Esophagus squamous epithelium (tissue), 4 donors: ENCODE results near the gene C19orf44.

Source experiments
- POLR2A ChIP-seq, 4 donors: fragments of 450-650 bp; IDR thresholded peaks; one replicate each; pipeline ENCODE4 v1.6.1; 2017; ENCODE audit warnings: antibody characterized with exemption in 4 of 4, mild to moderate bottlenecking in 4 of 4, moderate library complexity in 3 of 4
- TF ChIP-seq, protein P1 (sequence below), 6 experiments: fragments of 450-650 bp in 4 of 6; fragments of 200-600 bp in 2 of 6; sonication (generic) in 2 of 6; IDR thresholded peaks; one replicate each; pipeline ENCODE4 v1.5.1; 2016 to 2019; ENCODE audit warnings: antibody characterized with exemption in 6 of 6, mild to moderate bottlenecking in 4 of 6, moderate library complexity in 4 of 6

DNA sequence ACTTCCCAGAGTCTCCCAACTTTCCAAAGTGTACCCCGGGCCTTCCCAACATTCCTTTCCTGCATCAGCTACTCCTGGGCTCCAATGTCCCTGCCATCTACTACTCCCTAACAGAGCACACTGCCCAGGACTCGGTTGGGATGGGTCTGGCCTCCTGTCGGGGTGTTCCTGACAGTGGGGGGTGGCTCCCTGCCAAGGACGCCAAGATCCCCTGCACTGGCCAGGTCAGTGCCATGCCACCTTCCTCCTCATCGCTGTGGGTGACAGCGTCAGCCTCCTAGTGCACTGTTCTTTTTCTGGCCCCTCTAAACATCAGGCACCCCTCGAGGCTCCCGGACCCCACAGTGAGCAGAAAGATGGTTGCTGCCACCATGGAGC lies 38.3 kb upstream of the C19orf44 start:
- TF ChIP-seq POLR2A (IDR thresholded peaks at IDR 0.05), result no peak
- TF ChIP-seq, protein P1, sequence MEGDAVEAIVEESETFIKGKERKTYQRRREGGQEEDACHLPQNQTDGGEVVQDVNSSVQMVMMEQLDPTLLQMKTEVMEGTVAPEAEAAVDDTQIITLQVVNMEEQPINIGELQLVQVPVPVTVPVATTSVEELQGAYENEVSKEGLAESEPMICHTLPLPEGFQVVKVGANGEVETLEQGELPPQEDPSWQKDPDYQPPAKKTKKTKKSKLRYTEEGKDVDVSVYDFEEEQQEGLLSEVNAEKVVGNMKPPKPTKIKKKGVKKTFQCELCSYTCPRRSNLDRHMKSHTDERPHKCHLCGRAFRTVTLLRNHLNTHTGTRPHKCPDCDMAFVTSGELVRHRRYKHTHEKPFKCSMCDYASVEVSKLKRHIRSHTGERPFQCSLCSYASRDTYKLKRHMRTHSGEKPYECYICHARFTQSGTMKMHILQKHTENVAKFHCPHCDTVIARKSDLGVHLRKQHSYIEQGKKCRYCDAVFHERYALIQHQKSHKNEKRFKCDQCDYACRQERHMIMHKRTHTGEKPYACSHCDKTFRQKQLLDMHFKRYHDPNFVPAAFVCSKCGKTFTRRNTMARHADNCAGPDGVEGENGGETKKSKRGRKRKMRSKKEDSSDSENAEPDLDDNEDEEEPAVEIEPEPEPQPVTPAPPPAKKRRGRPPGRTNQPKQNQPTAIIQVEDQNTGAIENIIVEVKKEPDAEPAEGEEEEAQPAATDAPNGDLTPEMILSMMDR (IDR thresholded peaks at IDR 0.05), result no peak
